GM23338 (cell line): Measurements from ENCODE around the gene MSTO1. TPM values are rescaled to one million over a fixed set of nuclear protein-coding genes. Genes with fewer than 3 reads are reported as not detected.

Experiments used
- EZH2 ChIP-seq: fragments of 200-600 bp; sonication (generic); IDR thresholded peaks from one replicate; pipeline ENCODE4 v1.8.0; 2017; ENCODE audit warnings: antibody characterized with exemption, mild to moderate bottlenecking, low read depth; ENCODE audit not compliant: unreplicated experiment
- EZH2phosphoT487 ChIP-seq: fragments of 200-600 bp; sonication (generic); IDR thresholded peaks from one replicate; pipeline ENCODE4 v1.8.1; 2018; ENCODE audit warnings: antibody characterized with exemption; ENCODE audit not compliant: unreplicated experiment
- NANOG ChIP-seq: IDR thresholded peaks from 2 replicates; pipeline ENCODE4 v1.6.1; 2016; ENCODE audit warnings: antibody characterized with exemption, borderline replicate concordance
- POLR2AphosphoS5 ChIP-seq: IDR thresholded peaks from 2 replicates; pipeline ENCODE4 v1.6.1; 2016; ENCODE audit warnings: antibody characterized with exemption, low read depth
- ZNF114 ChIP-seq: fragments of 250-450 bp; sonication (Bioruptor Pico); IDR thresholded peaks from 2 replicates; pipeline ENCODE4 v1.5.0; 2020; ENCODE audit warnings: mild to moderate bottlenecking, moderate library complexity
- polyA plus RNA-seq: library from polyadenylated mRNA; unstranded; fragments of >200 nt; fragmentation: Nextera tagmentation; extraction: Ambion mirVana; gene quantifications from 2 replicates; pipeline ENCODE4 v1.2.1, GENCODE V29; 2016
- total RNA-seq: library from RNA; depleted of rRNA; stranded (reverse); fragments of >200 nt; shearing (Covaris generic); gene quantifications from 2 replicates; pipeline ENCODE4 v1.2.3, GENCODE V29; 2014
- TF ChIP-seq, protein P1 (sequence below): fragments of 250-450 bp; sonication (Bioruptor Pico); IDR thresholded peaks from 2 replicates; pipeline ENCODE4 v1.5.0; 2020; ENCODE audit warnings: mild to moderate bottlenecking, moderate library complexity
- TF ChIP-seq, protein P2 (sequence below): IDR thresholded peaks from 2 replicates; pipeline ENCODE4 v1.6.1; 2016; ENCODE audit warnings: antibody characterized with exemption
- TF ChIP-seq, protein P3 (sequence below), 2 experiments: fragments of 200-600 bp in 1 of 2; sonication (generic) in 1 of 2; conservative IDR thresholded peaks; 2 replicates each; pipeline versions ENCODE4 v1.5.1 to v1.6.1; 2016 to 2017; ENCODE audit warnings: antibody characterized with exemption in 2 of 2, low read depth in 2 of 2, mild to moderate bottlenecking in 2 of 2, moderate library complexity in 1 of 2

The MSTO1 gene
- total and polyA plus RNA-seq, 2 experiments from 2014 or later = 35.4 to 43.5 TPM

DNA sequence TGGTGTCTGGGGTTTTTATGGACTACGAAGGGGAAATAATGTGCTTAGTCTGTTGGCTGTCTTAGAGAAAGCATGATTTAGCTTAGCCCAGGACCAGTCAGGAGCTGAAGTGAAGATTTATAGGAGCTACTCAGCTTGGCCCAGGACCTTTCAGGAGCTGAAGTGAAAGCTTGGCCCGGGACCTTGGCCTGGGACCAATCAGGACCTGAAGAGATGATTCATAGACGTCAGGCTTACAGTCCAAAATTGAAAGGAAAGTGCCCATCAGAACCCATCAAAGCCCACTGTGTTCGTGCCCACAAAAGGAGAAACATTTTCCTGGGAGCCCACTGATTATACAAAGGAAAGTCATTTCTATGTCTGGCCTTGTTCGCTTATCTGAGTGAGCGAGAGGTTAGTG, 35.6 kb downstream of the MSTO1 start (continued):
- TF ChIP-seq, protein P1, sequence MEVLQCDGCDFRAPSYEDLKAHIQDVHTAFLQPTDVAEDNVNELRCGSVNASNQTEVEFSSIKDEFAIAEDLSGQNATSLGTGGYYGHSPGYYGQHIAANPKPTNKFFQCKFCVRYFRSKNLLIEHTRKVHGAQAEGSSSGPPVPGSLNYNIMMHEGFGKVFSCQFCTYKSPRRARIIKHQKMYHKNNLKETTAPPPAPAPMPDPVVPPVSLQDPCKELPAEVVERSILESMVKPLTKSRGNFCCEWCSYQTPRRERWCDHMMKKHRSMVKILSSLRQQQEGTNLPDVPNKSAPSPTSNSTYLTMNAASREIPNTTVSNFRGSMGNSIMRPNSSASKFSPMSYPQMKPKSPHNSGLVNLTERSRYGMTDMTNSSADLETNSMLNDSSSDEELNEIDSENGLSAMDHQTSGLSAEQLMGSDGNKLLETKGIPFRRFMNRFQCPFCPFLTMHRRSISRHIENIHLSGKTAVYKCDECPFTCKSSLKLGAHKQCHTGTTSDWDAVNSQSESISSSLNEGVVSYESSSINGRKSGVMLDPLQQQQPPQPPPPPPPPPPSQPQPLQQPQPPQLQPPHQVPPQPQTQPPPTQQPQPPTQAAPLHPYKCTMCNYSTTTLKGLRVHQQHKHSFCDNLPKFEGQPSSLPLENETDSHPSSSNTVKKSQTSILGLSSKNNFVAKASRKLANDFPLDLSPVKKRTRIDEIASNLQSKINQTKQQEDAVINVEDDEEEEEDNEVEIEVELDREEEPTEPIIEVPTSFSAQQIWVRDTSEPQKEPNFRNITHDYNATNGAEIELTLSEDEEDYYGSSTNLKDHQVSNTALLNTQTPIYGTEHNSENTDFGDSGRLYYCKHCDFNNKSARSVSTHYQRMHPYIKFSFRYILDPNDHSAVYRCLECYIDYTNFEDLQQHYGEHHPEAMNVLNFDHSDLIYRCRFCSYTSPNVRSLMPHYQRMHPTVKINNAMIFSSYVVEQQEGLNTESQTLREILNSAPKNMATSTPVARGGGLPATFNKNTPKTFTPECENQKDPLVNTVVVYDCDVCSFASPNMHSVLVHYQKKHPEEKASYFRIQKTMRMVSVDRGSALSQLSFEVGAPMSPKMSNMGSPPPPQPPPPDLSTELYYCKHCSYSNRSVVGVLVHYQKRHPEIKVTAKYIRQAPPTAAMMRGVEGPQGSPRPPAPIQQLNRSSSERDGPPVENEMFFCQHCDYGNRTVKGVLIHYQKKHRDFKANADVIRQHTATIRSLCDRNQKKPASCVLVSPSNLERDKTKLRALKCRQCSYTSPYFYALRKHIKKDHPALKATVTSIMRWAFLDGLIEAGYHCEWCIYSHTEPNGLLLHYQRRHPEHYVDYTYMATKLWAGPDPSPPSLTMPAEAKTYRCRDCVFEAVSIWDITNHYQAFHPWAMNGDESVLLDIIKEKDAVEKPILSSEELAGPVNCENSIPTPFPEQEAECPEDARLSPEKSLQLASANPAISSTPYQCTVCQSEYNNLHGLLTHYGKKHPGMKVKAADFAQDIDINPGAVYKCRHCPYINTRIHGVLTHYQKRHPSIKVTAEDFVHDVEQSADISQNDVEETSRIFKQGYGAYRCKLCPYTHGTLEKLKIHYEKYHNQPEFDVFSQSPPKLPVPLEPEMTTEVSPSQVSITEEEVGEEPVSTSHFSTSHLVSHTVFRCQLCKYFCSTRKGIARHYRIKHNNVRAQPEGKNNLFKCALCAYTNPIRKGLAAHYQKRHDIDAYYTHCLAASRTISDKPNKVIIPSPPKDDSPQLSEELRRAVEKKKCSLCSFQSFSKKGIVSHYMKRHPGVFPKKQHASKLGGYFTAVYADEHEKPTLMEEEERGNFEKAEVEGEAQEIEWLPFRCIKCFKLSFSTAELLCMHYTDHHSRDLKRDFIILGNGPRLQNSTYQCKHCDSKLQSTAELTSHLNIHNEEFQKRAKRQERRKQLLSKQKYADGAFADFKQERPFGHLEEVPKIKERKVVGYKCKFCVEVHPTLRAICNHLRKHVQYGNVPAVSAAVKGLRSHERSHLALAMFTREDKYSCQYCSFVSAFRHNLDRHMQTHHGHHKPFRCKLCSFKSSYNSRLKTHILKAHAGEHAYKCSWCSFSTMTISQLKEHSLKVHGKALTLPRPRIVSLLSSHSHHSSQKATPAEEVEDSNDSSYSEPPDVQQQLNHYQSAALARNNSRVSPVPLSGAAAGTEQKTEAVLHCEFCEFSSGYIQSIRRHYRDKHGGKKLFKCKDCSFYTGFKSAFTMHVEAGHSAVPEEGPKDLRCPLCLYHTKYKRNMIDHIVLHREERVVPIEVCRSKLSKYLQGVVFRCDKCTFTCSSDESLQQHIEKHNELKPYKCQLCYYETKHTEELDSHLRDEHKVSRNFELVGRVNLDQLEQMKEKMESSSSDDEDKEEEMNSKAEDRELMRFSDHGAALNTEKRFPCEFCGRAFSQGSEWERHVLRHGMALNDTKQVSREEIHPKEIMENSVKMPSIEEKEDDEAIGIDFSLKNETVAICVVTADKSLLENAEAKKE = no peak
- TF ChIP-seq EZH2 = no peak
- no peak for TF ChIP-seq ZNF114
- TF ChIP-seq POLR2AphosphoS5 = no peak
- TF ChIP-seq EZH2phosphoT487 = no peak
- TF ChIP-seq, protein P2, sequence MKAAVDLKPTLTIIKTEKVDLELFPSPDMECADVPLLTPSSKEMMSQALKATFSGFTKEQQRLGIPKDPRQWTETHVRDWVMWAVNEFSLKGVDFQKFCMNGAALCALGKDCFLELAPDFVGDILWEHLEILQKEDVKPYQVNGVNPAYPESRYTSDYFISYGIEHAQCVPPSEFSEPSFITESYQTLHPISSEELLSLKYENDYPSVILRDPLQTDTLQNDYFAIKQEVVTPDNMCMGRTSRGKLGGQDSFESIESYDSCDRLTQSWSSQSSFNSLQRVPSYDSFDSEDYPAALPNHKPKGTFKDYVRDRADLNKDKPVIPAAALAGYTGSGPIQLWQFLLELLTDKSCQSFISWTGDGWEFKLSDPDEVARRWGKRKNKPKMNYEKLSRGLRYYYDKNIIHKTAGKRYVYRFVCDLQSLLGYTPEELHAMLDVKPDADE = no peak
- TF ChIP-seq, protein P3, sequence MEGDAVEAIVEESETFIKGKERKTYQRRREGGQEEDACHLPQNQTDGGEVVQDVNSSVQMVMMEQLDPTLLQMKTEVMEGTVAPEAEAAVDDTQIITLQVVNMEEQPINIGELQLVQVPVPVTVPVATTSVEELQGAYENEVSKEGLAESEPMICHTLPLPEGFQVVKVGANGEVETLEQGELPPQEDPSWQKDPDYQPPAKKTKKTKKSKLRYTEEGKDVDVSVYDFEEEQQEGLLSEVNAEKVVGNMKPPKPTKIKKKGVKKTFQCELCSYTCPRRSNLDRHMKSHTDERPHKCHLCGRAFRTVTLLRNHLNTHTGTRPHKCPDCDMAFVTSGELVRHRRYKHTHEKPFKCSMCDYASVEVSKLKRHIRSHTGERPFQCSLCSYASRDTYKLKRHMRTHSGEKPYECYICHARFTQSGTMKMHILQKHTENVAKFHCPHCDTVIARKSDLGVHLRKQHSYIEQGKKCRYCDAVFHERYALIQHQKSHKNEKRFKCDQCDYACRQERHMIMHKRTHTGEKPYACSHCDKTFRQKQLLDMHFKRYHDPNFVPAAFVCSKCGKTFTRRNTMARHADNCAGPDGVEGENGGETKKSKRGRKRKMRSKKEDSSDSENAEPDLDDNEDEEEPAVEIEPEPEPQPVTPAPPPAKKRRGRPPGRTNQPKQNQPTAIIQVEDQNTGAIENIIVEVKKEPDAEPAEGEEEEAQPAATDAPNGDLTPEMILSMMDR (conservative IDR thresholded peaks at IDR 0.05; ENCODE audit: low read depth in 2 of 2) = no peak
- no peak for TF ChIP-seq NANOG
